ENCODE data around the gene ESYT2.

The ESYT2 gene

DNA sequence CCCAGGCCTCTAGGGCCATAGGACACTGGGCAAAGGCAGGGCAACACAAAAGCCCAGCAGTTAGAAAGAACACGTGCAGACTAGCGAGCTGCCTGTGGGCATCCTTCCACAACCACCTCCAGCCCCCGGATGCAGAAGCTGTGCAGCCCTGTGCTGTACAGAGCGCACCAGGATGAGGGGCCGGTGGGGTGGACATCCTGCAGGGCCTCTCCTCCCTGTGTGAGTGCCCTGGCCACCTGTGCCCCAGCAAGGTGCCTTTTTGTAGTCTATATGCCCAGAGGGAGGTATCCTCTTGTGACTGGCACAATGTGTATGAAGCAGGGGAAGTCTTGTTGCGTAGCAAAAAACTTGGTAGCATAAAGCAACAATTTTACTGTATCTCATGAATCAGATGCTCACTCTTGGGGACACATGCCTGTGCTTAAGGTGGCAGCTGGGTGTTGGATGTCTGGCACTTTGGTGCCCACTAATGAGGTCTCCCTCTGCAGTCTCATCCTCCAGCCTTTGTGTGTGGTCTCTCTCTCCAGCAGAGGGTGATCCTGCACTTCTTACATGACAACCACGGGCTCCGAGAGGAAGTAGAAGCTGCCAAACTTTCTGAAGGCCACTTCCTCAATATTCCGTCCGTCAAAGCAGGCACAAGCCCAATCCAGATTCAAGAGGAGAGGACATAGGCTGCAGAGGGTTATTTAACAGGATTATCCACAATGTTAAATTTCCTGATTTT is 133.4 kb downstream of the ESYT2 start:
- no peak for DNase-seq (ENCODE audit: low spot score)

DNA sequence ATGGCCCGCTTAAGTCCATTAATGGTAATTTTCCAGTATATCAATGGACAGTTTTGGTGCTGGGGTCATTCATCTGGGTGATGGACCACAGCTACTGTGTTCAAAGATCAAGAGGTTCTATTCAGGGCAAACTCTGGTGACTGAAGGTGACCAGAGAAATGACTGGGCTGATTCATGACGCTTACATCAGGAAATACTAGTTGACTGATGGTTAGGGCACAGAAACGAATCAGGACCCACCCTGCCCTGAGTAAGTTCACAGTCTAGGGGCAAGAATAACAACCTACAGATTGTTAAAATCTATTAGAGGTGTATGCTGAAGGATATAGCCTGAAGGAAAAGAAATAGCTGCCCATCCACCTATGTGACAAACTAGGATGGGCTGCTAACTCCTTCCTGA is 134.3 kb downstream of the ESYT2 start:
- no peak for DNase-seq (ENCODE audit: low spot score)

DNA sequence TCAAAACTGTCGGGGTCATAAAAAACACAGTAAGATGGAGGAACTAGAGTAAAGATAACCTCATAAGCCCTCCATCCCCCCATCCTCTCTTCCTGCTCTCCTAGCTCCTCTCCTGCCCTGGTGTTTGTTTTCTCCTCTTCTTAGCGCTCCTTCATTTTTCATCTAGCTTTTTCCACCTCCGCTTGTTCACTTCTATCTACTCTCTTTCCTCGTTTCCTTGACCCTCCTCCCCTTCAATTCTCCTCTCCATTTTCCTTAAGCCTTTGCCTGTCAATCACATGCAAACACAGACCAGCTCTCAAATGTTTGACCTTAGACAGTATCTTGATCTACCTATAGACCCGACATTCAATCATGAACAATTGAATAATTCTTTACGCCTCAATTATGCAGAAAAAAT is 134.7 kb downstream of the ESYT2 start:
- DNase-seq (ENCODE audit: low spot score), result no peak

GRCh38 chr7:158689488-158689887 is 139.8 kb downstream of the ESYT2 start:
- no peak for DNase-seq (ENCODE audit: low spot score)

- no peak for DNase-seq (ENCODE audit: low spot score)
Measured at GRCh38 chr7:158687406-158687805, 141.9 kb downstream of the ESYT2 start.

DNA sequence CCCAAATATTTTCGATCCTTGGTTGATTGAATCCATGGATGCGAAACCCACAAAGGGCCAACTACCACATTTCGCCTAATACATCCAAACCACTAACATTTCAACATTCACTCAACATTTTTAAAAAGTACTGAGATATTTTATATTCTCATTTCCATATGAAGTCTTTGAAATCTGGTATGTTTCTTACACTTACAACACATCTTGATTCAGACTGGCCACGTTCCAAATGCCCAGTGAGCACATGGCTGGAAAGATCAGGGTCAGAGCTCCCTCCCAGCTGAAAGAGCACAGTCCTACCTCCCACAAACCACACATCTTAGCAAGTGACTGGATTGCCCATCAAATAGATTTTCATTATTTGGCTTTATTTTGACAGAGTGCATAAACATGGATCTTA is 143.6 kb downstream of the ESYT2 start:
- DNase-seq (ENCODE audit: low spot score), result no peak

GRCh38 chr7:158684329-158684728 is 145.0 kb downstream of the ESYT2 start:
- no peak for DNase-seq (ENCODE audit: low spot score)

DNA sequence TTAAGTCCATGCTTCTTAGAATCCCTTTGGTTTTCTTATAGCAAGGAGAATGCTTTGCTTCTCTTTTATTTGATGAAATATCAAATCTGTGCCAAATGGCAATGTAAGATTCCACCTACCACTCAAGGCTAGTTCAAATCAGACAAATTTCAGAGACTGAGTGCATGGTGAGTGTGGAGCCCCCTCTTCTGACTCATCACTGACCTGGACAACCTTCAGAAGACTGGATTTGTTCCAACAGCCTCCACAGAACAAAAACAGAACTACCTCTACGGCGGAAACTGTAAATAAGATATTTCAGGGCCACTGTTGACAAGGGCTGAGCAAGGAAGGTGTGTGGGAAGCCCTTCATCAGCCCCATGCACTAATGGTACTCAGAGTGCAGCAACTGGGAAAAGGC is 145.8 kb downstream of the ESYT2 start:
- no peak for DNase-seq (ENCODE audit: low spot score)

DNA sequence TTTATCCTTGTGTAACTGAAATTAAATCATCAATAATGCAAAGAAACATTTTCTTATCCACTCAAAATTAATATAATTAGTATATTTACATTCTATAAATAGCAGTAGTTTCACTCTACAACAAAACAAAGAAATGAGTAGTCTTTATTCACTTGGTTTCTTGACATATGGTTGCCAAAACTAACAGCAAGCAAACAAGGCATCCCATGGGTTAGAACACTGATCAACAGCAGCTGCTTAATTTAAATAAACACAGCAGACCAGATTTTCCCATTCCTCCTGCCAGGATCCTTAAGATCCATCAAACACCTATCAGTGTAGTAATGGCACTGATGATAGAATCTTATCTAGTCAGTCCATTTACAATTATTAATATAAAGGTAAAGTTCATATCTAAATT is 146.9 kb downstream of the ESYT2 start:
- DNase-seq (ENCODE audit: low spot score), result no peak
